Stimulated activated CD4-positive, alpha-beta T cell treated with anti-CD3 and anti-CD28 coated beads, Interleukin-1b, Interleukin-23, amount 100 ng/mL, for 4 hours (primary cell): ENCODE results near the gene NCK2.
A peak's percentile ranks its signal among the peaks of the same experiment; 100 is the strongest.

Source experiments
- DNase-seq, 2 donors: peaks; one replicate each; pipeline ENCODE4 v3.0.0-alpha.2; 2020; ENCODE audit warnings: low read depth in 2 of 2

NCK2 gene

GRCh38 chr2:105845976-105846375 lies 101.3 kb downstream of the NCK2 start:
- no peak for DNase-seq

- DNase-seq: no peak
These were observed 102.3 kb downstream of the NCK2 start for GRCh38 chr2:105847056-105847455.

- DNase-seq: no peak
These were observed 103.7 kb downstream of the NCK2 start for GRCh38 chr2:105848367-105848766.

GRCh38 chr2:105849431-105850179 lies 104.9 kb downstream of the NCK2 start:
- no peak for DNase-seq

- no peak for DNase-seq
These were observed 107.4 kb downstream of the NCK2 start for GRCh38 chr2:105852066-105852465.

- DNase-seq: no peak
These were observed 108.8 kb downstream of the NCK2 start for GRCh38 chr2:105853354-105854088.

- no peak for DNase-seq
These were observed 110.3 kb downstream of the NCK2 start for GRCh38 chr2:105854972-105855371.

- no peak for DNase-seq
These were observed 111.9 kb downstream of the NCK2 start for GRCh38 chr2:105856581-105856980.

- peak in 1 of 2 donors; percentile 24 for DNase-seq
These were observed 112.5 kb downstream of the NCK2 start for GRCh38 chr2:105857076-105857740.

- peak in 1 of 2 donors; percentile 24 for DNase-seq
These were observed 114.4 kb downstream of the NCK2 start for GRCh38 chr2:105858868-105859693.

GRCh38 chr2:105859694-105859951 lies 114.9 kb downstream of the NCK2 start:
- DNase-seq: no peak

GRCh38 chr2:105860567-105860966 lies 115.9 kb downstream of the NCK2 start:
- no peak for DNase-seq

GRCh38 chr2:105861200-105861599 lies 116.5 kb downstream of the NCK2 start:
- DNase-seq: no peak

GRCh38 chr2:105862843-105863242 lies 118.1 kb downstream of the NCK2 start:
- no peak for DNase-seq

GRCh38 chr2:105864262-105864661 lies 119.5 kb downstream of the NCK2 start:
- DNase-seq: no peak

GRCh38 chr2:105865222-105865913 lies 120.7 kb downstream of the NCK2 start:
- no peak for DNase-seq

- no peak for DNase-seq
These were observed 121.8 kb downstream of the NCK2 start for GRCh38 chr2:105866216-105867185.

GRCh38 chr2:105867587-105867986 lies 122.9 kb downstream of the NCK2 start:
- DNase-seq: no peak

GRCh38 chr2:105868060-105868459 lies 123.3 kb downstream of the NCK2 start:
- no peak for DNase-seq

GRCh38 chr2:105869341-105869740 lies 124.6 kb downstream of the NCK2 start:
- DNase-seq: no peak
